HG02840 (cell line): Measurements from ENCODE around the gene AP1S1.
"Not testable (repeated sequence)": the region's sequence is repeated elsewhere in the genome, so short reads cannot be mapped to it uniquely, and the experiment has no call there.

Experiments used
- ATAC-seq: cut with Tn5 transposase; IDR thresholded peaks from one replicate; pipeline ENCODE4 v1.9.1; 2021; ENCODE audit warnings: mild to moderate bottlenecking, moderate library complexity, moderate number of reproducible peaks; ENCODE audit not compliant: unreplicated experiment, low FRiP score

Gene AP1S1

GRCh38 chr7:101153969-101154692, at the start of gene AP1S1:
TSS of gene AP1S1 (plus strand) at chr7:101154476. CDS start at chr7:101154515, 39 bp downstream.
- peak; percentile 71 for ATAC-seq

- ATAC-seq: no peak
Measured at GRCh38 chr7:101104799-101105198, 49.5 kb upstream of the AP1S1 start.

GRCh38 chr7:101105248-101105647, 49.0 kb upstream of the AP1S1 start:
- ATAC-seq: not testable (repeated sequence)

DNA sequence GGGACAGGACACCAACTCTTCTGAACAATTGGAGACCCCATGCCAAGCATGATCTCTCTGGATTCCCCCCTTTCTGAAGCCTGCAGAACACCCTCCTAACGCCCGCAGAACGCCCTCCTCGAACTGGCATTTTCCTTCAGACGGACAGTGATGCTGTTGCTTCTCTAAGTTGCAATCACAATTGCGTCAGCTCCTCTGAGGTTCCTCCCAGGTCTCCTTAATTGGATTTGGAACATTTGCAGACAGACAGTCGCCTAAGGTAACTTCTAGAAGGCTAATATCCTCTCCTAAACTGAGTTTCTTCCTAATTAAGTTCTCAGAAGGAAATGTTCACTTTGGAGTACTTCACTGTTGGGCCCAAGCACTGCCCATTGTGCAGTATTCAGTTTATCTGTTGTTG, 47.9 kb upstream of the AP1S1 start:
- no peak for ATAC-seq

DNA sequence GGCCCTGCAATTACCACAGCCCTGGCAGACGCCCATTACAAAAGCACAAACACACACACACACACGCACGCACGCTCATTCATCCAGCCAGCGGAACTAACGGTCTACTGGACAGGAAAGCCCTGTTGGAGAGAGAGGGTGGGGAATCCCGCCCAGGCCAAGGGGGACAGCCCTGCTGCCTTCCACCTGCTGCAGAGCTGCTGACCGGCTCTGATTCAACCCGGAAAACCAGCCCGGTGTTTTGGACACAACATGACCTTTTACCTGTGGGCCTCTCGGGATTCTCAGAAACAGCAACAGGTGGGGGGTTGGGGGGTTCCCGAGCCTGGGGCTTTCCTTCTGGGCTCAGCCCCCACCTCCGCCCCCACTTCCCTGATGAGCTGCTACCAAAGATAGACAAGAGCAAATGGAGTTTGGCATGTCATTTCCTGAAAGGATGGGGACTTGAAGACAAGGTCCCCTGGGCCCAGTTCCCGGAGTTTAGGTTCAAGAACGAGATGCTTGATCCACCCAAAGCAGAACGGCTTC, 45.9 kb upstream of the AP1S1 start:
- no peak for ATAC-seq

GRCh38 chr7:101108961-101109360, 45.3 kb upstream of the AP1S1 start:
- ATAC-seq: no peak

- no peak for ATAC-seq
Measured at GRCh38 chr7:101109368-101109767, 44.9 kb upstream of the AP1S1 start.

DNA sequence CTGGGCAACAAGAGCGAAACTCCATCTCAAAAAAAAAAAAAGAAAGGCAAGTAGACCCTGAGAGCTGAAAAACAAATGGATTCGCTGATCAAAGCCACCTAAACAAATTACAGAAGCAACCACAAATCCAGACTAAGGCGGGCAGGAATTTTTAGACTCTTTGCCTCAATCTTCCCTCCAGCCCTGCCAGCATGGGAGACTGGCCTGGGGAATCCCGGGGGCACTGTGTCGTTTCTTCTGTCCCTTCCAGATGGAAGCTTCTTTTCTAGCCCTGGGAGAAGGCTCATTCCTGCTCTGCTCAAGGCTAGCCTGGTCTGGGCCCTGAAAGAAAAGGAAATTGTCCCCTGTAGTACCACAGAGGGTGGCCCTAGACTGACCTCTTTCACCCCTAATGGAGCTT, 43.0 kb upstream of the AP1S1 start:
- no peak for ATAC-seq

DNA sequence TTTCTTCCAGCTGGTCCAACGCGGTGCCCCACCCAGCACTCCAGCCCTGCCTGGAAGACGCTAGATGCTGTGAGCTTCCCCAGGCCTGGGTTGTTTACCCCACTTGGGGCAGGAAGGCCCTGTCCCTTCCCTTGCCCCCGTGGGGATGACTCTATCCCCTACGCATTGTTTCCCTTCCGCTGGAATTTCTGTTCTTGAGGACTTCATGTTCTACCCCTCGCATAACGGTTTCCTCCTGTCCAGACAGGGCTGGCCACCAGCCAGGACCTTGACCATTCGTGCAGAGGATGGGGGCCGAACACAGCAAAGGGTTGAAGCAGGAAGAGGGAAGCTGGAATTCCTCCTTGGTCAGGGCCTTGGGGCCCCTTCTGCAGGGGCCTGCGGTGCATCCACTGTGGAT, 42.0 kb upstream of the AP1S1 start:
- ATAC-seq: no peak

DNA sequence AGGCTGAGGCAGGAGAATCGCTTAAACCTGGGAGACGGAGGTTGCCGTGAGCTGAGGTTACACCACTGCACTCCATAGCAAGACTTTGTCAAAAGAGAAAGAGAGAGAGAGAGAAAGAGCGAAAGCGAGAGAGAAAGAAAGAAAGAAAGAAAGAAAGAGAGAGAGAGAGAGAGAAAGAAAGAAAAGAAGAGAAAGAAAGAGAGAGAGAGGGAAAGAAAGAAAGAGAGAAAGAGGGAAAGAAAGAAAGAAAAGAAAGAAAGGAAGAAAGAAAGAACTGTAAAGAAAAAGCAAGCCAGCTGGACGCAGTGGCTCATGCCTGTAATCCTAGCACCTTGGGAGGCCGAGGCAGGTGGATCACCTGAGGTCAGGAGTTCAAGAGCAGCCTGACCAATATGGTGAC, 41.1 kb upstream of the AP1S1 start:
- ATAC-seq: not testable (repeated sequence)

- no peak for ATAC-seq
Measured at GRCh38 chr7:101113836-101114235, 40.4 kb upstream of the AP1S1 start.

DNA sequence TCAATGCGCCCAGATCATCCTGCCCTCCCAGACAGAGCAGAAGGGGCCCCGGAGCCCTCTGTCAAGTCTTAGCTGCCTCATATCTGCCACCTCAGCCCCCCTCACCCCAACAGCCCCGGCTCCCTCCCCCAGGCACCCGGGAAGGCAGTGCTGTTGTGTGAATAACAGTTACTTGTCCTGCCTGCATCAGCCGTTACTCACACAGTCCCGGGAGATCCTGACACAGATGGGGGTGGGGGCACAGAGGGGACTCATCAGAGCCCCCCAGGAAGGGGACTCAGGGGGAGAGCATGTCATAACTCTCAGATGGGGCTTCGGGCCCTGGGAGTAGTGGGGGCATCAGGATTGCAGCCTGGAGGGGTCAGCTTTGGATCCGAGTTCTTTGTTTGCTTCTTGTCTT, 39.8 kb upstream of the AP1S1 start:
- no peak for ATAC-seq

DNA sequence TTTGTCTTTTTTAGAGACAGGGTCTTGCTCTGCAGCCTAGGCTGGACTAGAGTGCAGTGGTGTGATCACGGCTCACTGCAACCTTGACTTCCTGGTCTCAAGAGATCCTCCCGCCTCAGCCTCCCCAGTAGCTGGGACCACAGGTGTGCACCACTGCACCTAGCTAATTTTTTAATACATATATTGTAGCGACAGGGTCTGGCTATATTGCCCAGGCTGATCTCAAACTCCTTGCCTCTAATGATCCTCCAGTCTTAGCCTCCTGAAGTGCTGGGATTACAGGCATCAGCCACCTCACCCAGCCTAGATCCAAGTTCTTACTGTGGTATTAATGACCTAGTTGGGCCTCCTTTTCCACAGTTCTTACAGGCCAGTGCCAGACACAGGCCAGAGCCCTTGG, 39.1 kb upstream of the AP1S1 start:
- no peak for ATAC-seq

DNA sequence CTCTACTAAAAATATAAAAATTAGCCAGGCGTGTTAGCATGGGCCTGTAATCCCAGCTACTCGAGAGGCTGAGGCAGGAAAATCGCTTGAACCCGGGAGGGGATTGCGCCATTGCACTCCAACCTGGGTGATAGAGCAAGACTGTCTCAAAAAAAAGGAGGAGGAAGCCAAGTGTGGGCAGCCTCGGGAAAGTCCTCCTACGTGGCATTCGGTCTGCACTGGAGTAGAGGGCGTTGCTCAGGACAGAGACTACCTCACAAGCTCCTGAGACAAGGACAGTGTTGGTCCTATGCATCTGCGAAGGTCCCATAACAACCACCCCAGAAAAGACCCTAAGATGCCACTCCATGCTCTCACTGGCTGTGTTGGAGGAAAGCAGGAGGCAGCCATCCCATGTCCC, 37.4 kb upstream of the AP1S1 start:
- no peak for ATAC-seq

- ATAC-seq: no peak
Measured at GRCh38 chr7:101118856-101119255, 35.4 kb upstream of the AP1S1 start.

DNA sequence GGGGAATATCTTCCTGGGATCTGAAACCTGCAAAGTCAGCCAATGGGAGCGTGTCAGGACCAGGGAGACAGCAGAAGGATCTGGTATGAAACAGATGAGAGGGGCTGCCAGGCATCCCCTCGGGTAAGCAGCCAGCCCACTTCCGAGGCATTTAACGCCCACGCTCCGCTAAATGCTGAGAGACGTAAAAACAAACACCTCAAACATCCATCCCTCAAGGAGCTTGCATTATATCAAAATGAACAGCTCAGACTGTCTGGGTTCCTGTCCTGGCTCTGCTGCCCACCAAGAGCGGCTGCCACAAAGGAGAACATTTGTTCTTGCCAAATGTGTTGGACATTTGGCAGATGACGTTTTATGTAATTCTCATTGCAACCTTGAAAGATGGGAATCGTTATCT, 34.4 kb upstream of the AP1S1 start:
- no peak for ATAC-seq

DNA sequence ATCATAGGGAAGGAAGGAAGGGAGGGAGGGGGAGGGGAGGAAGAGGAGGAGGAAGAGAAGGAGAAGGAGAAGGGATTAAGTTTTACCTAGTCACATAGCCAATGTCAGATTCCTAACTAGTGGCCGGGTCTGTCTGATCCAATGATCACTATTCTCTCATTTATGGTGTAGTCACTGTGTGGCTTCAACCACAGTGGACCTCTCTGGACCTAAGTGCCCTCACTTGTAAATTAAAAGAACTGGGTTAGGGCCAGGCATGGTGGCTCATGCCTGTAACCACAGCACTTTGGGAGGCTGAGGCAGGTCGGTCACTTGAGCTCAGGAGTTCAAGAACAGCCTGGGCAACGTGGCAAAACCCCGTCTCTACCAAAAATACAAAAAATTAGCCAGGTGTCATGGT, 34.0 kb upstream of the AP1S1 start:
- no peak for ATAC-seq

DNA sequence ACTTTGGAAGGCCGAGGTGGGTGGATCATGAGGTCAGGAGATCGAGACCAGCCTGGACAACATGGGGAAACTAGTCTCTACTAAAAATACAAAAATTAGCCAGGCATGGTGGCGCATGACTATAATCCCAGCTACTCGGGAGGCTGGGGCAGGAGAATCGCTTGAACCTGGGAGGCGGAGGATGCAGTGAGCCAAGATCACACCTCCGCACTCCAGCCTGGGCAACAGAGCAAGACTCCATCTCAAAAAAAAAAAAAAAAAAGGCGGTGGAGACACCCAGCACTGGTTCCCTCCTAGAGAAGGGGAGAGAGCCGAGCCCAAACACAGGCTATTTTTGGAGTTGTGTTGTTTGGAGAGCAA, 32.7 kb upstream of the AP1S1 start:
- not testable (repeated sequence) for ATAC-seq

GRCh38 chr7:101121991-101122932, 32.0 kb upstream of the AP1S1 start:
- ATAC-seq: no peak

- ATAC-seq: no peak
Measured at GRCh38 chr7:101122933-101123702, 31.2 kb upstream of the AP1S1 start.

DNA sequence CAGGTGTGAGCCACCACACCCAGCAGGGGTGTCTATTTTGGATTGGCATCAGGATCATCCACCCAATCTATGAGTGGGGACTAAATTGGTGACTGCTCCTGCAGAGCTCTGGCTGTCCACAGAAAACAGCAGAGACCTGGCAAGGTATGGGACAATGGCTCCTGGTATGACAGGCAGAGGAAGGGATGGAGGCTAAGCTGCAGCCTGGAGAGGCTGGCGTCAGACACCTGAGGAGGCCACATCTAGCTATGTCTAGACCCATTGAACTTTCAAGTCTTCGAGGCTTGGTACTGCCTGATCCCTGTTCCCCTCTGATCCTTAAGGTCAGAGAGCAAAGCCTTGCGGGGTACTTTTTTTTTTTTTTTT, 30.6 kb upstream of the AP1S1 start:
- no peak for ATAC-seq
